HCT116 (cell line): ENCODE results near the gene HESX1. TPM values are rescaled to one million over a fixed set of nuclear protein-coding genes. Genes with fewer than 3 reads are reported as not detected.

ENCODE experiments used
- ATAC-seq: fragments of 200-7000 bp; cut with Tn5 transposase; 2 replicates; pipeline ENCODE4 v1.9.1; 2020; ENCODE audit warnings: mild to moderate bottlenecking, moderate library complexity
- BruUV-seq: library from RNA; stranded (reverse); fragments of 400-500 nt; replicated peaks from 2 replicates; lab custom pipeline; 2021; lab: Mats Ljungman, UMichigan
- CTCF ChIA-PET: fragments of 300-600 bp; sonication (Branson Sonifier 250); formaldehyde crosslinking; loops from one replicate; lab custom pipeline; 2021; ENCODE audit warnings: antibody characterized with exemption; lab: Charles Lee
- POLR2A ChIA-PET: fragments of 300-600, 350-600 bp; sonication (Branson Sonifier 250); formaldehyde crosslinking; loops from one replicate; lab custom pipeline; 2021; ENCODE audit warnings: antibody characterized with exemption; lab: Charles Lee
- RAD21 ChIA-PET, 2 experiments: fragments of 300-600 bp; sonication (Branson Sonifier 250); formaldehyde crosslinking; loops; one replicate each; lab custom pipeline; 2023; ENCODE audit warnings: low total read pairs in 2 of 2; ENCODE audit not compliant: uncharacterized antibody in 2 of 2, unreplicated experiment in 2 of 2, low non-redundant PET in 1 of 2; lab: Charles Lee
- DNase-seq: peaks from one replicate; pipeline ENCODE4 v3.0.0-alpha.2; 2010; ENCODE audit warnings: low read depth, low spot score
- H2AFZ ChIP-seq: fragments of 200-600 bp; shearing (Covaris generic), sonication (generic); 2 replicates; pipeline ENCODE4 v1.6.1; 2017; ENCODE audit warnings: low read depth, mixed run types, mixed read lengths, antibody characterized with exemption, low read length; ENCODE audit not compliant: poor library complexity, severe bottlenecking
- H3K27ac ChIP-seq: 2 replicates; pipeline ENCODE4 v1.5.1; 2012; ENCODE audit warnings: low read depth, low read length
- H3K27me3 ChIP-seq: fragments of 200-600 bp; sonication (generic); 2 replicates; pipeline ENCODE4 v1.6.1; 2016; ENCODE audit warnings: mixed run types, low read length, mixed read lengths; ENCODE audit not compliant: insufficient read depth
- H3K36me3 ChIP-seq, 2 experiments: fragments of 200-500 bp in 1 of 2; fragments of 200-600 bp in 1 of 2; sonication (Bioruptor generic) in 1 of 2; sonication (generic) in 1 of 2; 2 replicates each; pipeline versions ENCODE4 v1.5.1 to v1.6.1; 2014 to 2016; ENCODE audit warnings: low read length in 2 of 2, inconsistent platforms in 1 of 2, mixed read lengths in 1 of 2, mixed run types in 1 of 2; ENCODE audit not compliant: insufficient read depth in 2 of 2, control insufficient read depth in 1 of 2
- H3K4me1 ChIP-seq, 2 experiments: fragments of 200-600 bp in 1 of 2; sonication (generic) in 1 of 2; 2 replicates each; pipeline versions ENCODE4 v1.5.1 to v1.6.1; 2012 to 2017; ENCODE audit warnings: low read length in 2 of 2, inconsistent platforms in 1 of 2, mild to moderate bottlenecking in 1 of 2, mixed read lengths in 1 of 2, mixed run types in 1 of 2, moderate library complexity in 1 of 2; ENCODE audit not compliant: insufficient read depth in 2 of 2, control insufficient read depth in 1 of 2
- H3K4me2 ChIP-seq: fragments of 200-600 bp; sonication (generic); 2 replicates; pipeline ENCODE4 v1.6.1; 2017; ENCODE audit warnings: mixed run types, low read length, mixed read lengths
- H3K4me3 ChIP-seq, 2 experiments: fragments of 200-600 bp in 1 of 2; sonication (generic) in 1 of 2; replicated peaks in 1 of 2; 2 replicates each; pipeline ENCODE4 v1.5.1; 2011 to 2016; ENCODE audit warnings: low read length in 2 of 2, control low read depth in 1 of 2, low read depth in 1 of 2, mild to moderate bottlenecking in 1 of 2, mixed read lengths in 1 of 2, mixed run types in 1 of 2
- H3K79me2 ChIP-seq: fragments of 200-600 bp; sonication (generic); 2 replicates; pipeline ENCODE4 v1.6.1; 2017; ENCODE audit warnings: mild to moderate bottlenecking, mixed run types, low read length, moderate library complexity, mixed read lengths; ENCODE audit not compliant: insufficient read depth
- H3K9ac ChIP-seq: fragments of 200-600 bp; sonication (generic); 2 replicates; pipeline ENCODE4 v1.6.1; 2016; ENCODE audit warnings: low read length, mixed read lengths
- H3K9me2 ChIP-seq: fragments of 200-600 bp; sonication (generic), shearing (Covaris generic); 2 replicates; pipeline ENCODE4 v1.6.1; 2017; ENCODE audit warnings: mixed run types, mild to moderate bottlenecking, moderate library complexity; ENCODE audit not compliant: insufficient read depth
- H3K9me3 ChIP-seq, 2 experiments: fragments of 200-500 bp in 1 of 2; fragments of 200-600 bp in 1 of 2; sonication (Bioruptor generic) in 1 of 2; sonication (generic) in 1 of 2; 2 replicates each; pipeline ENCODE4 v1.6.1; 2014 to 2017; ENCODE audit warnings: low read length in 2 of 2, mixed read lengths in 2 of 2, inconsistent platforms in 1 of 2, low read depth in 1 of 2, mild to moderate bottlenecking in 1 of 2, mixed run types in 1 of 2, moderate library complexity in 1 of 2; ENCODE audit not compliant: control insufficient read depth in 1 of 2, insufficient read depth in 1 of 2
- H4K20me1 ChIP-seq: fragments of 200-600 bp; sonication (generic), shearing (Covaris generic); 2 replicates; pipeline ENCODE4 v1.6.1; 2017; ENCODE audit warnings: mixed run types, mild to moderate bottlenecking, moderate library complexity; ENCODE audit not compliant: insufficient read depth
- POLR2A ChIP-seq: IDR thresholded peaks from 2 replicates; pipeline ENCODE4 v1.7.0; 2011; ENCODE audit warnings: borderline replicate concordance; ENCODE audit not compliant: insufficient read depth, insufficient read length; ENCODE audit errors: extremely low read depth
- RAD21 ChIP-seq: IDR thresholded peaks from 2 replicates; pipeline ENCODE4 v1.6.1; 2012; ENCODE audit warnings: low read depth, mild to moderate bottlenecking
- YY1 ChIP-seq: IDR thresholded peaks from 2 replicates; pipeline ENCODE4 v1.6.1; 2011; ENCODE audit warnings: low read length, low read depth, moderate library complexity, mild to moderate bottlenecking; ENCODE audit not compliant: insufficient replicate concordance; ENCODE audit errors: extremely low read depth
- ZFX ChIP-seq: fragments of 450-650 bp; IDR thresholded peaks from 2 replicates; pipeline ENCODE4 v1.6.1; 2017
- ZNF274 ChIP-seq: fragments of 200-500 bp; sonication (Bioruptor generic); IDR thresholded peaks from 2 replicates; pipeline ENCODE4 v1.6.1; 2014; ENCODE audit warnings: mild to moderate bottlenecking, low read depth, low read length, inconsistent platforms
- intact Hi-C: fragments of 100-400 bp; cut with micrococcal nuclease; formaldehyde crosslinking; loops from 2 replicates; pipeline ENCODE4 v1.10.0; 2022
- total RNA-seq: library from RNA; stranded (reverse); gene quantifications from one replicate; pipeline ENCODE4 v1.2.1, GENCODE V29; 2021; ENCODE audit not compliant: unreplicated experiment
- TF ChIP-seq, protein P1 (sequence below), 3 experiments: fragments of 200-600 bp in 1 of 3; sonication (generic) in 1 of 3; IDR thresholded peaks in 2 of 3; conservative IDR thresholded peaks in 1 of 3; 2 replicates each; pipeline ENCODE4 v1.5.1; 2012 to 2017; ENCODE audit warnings: low read depth in 2 of 3, low read length in 2 of 3, antibody characterized with exemption in 1 of 3, borderline replicate concordance in 1 of 3, control low read depth in 1 of 3, mild to moderate bottlenecking in 1 of 3, mixed read lengths in 1 of 3, mixed run types in 1 of 3, moderate library complexity in 1 of 3; ENCODE audit not compliant: insufficient read depth in 1 of 3

The HESX1 gene
- total RNA-seq, 1 experiment from 2014 or later, result 2.1 TPM

- H3K4me3 ChIP-seq, result no peak overlapping the region
- no peak overlapping the region for H3K9ac ChIP-seq
- H3K79me2 ChIP-seq, result no peaks in the 10 kb centered on the region
- H3K27me3 ChIP-seq, result no peaks in the 10 kb centered on the region
- ChIA-PET POLR2A (no interaction called here), RAD21 (no interaction called here), CTCF (interaction anchor here (1.0 kb wide), 1 partner anchor 9 kb away, joined by 3 read pairs; no protein-coding TSS in a partner anchor)
- no peaks in the 10 kb centered on the region for H3K36me3 ChIP-seq
- H3K9me3 ChIP-seq, result no peaks in the 10 kb centered on the region
- no peaks in the 10 kb centered on the region for H3K9me2 ChIP-seq
- BruUV-seq, result no TSS peak
- intact Hi-C loops, result loop anchor here (5.0 kb wide), 1 partner anchor 58 kb away; no protein-coding TSS in a partner anchor
- ATAC-seq (no peak), DNase-seq (no peak)
- peaks cover 21 to 31% of the 10 kb centered on the region in 2 experiments for H3K4me1 ChIP-seq
- no peak overlapping the region for H2AFZ ChIP-seq
- TF ChIP-seq ZFX (no peak), ZNF274 (no peak), YY1 (no peak), RAD21 (no peak), POLR2A (no peak)
- TF ChIP-seq, protein P1, sequence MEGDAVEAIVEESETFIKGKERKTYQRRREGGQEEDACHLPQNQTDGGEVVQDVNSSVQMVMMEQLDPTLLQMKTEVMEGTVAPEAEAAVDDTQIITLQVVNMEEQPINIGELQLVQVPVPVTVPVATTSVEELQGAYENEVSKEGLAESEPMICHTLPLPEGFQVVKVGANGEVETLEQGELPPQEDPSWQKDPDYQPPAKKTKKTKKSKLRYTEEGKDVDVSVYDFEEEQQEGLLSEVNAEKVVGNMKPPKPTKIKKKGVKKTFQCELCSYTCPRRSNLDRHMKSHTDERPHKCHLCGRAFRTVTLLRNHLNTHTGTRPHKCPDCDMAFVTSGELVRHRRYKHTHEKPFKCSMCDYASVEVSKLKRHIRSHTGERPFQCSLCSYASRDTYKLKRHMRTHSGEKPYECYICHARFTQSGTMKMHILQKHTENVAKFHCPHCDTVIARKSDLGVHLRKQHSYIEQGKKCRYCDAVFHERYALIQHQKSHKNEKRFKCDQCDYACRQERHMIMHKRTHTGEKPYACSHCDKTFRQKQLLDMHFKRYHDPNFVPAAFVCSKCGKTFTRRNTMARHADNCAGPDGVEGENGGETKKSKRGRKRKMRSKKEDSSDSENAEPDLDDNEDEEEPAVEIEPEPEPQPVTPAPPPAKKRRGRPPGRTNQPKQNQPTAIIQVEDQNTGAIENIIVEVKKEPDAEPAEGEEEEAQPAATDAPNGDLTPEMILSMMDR (IDR thresholded peaks at IDR 0.05 in 2 of 3, conservative IDR thresholded peaks at IDR 0.05 in 1 of 3; ENCODE audit: borderline replicate concordance in 1 of 3, insufficient read depth in 1 of 3, low read depth in 2 of 3, low read length in 2 of 3), result no peak
- H4K20me1 ChIP-seq, result no peaks in the 10 kb centered on the region
- H3K4me2 ChIP-seq, result no peak overlapping the region
- no peak overlapping the region for H3K27ac ChIP-seq
Observed at GRCh38 chr3:57160076-57160764, 39.6 kb downstream of the HESX1 start.
